Left ventricle myocardium inferior (tissue), 1 donor: Measurements from ENCODE around the gene DISP2. TPM values are rescaled to one million over a fixed set of nuclear protein-coding genes. Genes with fewer than 3 reads are reported as not detected.

Experiments
- DNase-seq: peaks from one replicate; pipeline ENCODE4 v3.0.0-alpha.2; 2020
- H3K27ac ChIP-seq: fragments of 200-600 bp; replicated peaks from 2 replicates; pipeline ENCODE4 v1.8.0; 2021
- H3K27me3 ChIP-seq: fragments of 200-600 bp; 2 replicates; pipeline ENCODE4 v1.8.0; 2021; ENCODE audit warnings: low read depth
- H3K36me3 ChIP-seq: fragments of 200-600 bp; 2 replicates; pipeline ENCODE4 v1.8.0; 2021
- H3K4me1 ChIP-seq: fragments of 200-600 bp; 2 replicates; pipeline ENCODE4 v1.8.0; 2021
- H3K4me3 ChIP-seq: fragments of 200-600 bp; 2 replicates; pipeline ENCODE4 v1.8.0; 2021; ENCODE audit warnings: mild to moderate bottlenecking, moderate library complexity
- H3K9me3 ChIP-seq: fragments of 200-600 bp; replicated peaks from 2 replicates; pipeline ENCODE4 v1.8.0; 2021
- CTCF ChIP-seq: fragments of 200-600 bp; IDR thresholded peaks from 2 replicates; pipeline ENCODE4 v1.8.0; 2021; ENCODE audit warnings: antibody characterized with exemption, mild to moderate bottlenecking, borderline replicate concordance
- intact Hi-C: fragments of 100-400 bp; cut with micrococcal nuclease; formaldehyde crosslinking; loops from one replicate; pipeline ENCODE4 v1.11.0; 2022
- long read RNA-seq: library from polyadenylated mRNA; unstranded; transcript quantifications from one replicate; pipeline ENCODE4 v2.0.0, GENCODE V29; 2021
- total RNA-seq: library from RNA; stranded (reverse); fragmentation: NEBNext Ultra II Directional; extraction: Animal tissue kit (Norgen Biotek cat#: 25700); gene quantifications from one replicate; pipeline ENCODE4 v1.2.1, GENCODE V29; 2021
- donor health status: DM: no; HTN: yes; CAD: no; lungs with severe emphysema.

DISP2 gene, protein sequence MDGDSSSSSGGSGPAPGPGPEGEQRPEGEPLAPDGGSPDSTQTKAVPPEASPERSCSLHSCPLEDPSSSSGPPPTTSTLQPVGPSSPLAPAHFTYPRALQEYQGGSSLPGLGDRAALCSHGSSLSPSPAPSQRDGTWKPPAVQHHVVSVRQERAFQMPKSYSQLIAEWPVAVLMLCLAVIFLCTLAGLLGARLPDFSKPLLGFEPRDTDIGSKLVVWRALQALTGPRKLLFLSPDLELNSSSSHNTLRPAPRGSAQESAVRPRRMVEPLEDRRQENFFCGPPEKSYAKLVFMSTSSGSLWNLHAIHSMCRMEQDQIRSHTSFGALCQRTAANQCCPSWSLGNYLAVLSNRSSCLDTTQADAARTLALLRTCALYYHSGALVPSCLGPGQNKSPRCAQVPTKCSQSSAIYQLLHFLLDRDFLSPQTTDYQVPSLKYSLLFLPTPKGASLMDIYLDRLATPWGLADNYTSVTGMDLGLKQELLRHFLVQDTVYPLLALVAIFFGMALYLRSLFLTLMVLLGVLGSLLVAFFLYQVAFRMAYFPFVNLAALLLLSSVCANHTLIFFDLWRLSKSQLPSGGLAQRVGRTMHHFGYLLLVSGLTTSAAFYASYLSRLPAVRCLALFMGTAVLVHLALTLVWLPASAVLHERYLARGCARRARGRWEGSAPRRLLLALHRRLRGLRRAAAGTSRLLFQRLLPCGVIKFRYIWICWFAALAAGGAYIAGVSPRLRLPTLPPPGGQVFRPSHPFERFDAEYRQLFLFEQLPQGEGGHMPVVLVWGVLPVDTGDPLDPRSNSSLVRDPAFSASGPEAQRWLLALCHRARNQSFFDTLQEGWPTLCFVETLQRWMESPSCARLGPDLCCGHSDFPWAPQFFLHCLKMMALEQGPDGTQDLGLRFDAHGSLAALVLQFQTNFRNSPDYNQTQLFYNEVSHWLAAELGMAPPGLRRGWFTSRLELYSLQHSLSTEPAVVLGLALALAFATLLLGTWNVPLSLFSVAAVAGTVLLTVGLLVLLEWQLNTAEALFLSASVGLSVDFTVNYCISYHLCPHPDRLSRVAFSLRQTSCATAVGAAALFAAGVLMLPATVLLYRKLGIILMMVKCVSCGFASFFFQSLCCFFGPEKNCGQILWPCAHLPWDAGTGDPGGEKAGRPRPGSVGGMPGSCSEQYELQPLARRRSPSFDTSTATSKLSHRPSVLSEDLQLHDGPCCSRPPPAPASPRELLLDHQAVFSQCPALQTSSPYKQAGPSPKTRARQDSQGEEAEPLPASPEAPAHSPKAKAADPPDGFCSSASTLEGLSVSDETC (N-terminal part only)
- total RNA-seq: 3.0 TPM
- long read RNA-seq, full-length matches to known transcripts: 2 of 5 reads
- long read RNA-seq, partial matches to known transcripts: 1 of 5 reads
- long read RNA-seq, other reads (novel, unspliced or antisense): 2 of 5 reads

DNA sequence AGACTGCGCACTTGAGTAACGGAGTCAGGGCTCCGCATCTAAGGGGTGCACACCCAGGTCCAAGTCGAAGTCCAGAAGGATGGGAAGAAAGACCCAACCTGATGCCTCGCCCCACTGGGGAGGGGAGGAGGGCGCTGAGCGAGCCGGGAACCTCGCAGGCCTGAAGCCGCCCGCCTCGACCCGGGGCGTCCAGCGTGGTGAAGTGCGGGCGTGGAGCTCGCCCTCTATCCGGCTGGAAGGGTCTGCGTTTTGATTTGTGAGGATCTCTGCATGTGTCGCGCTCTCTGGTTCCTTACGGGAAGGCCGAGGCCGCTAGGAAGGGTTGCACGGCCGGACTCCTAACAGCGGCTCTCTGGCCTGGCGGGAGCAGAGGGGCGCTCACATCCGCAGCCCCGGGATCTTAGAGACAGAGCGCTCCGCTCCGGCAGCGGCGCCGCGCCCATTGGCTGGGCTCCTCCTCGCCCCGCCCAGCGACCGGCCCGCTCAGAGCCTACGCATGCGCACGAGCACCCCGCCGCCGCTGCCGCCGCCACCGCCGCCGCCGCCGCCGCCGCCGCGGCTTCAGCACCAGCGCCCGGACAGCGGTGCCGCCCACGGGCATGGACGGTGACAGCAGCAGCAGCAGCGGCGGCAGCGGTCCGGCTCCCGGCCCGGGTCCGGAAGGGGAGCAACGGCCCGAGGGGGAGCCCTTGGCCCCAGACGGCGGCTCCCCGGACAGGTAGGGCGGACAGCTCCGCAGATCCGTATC is at the start of gene DISP2:
Gene DISP2, plus strand, starts transcription at position 497 of the 748 bp plus-strand sequence. Its CDS starts 103 bp downstream, at position 600.
- Histone ChIP-seq H3K36me3 (no peaks in the 10 kb centered on the region), H3K27me3 (no peaks in the 10 kb centered on the region), H3K9me3 (no peaks in the 10 kb centered on the region), H3K27ac (peak within 1 kb of the TSS; percentile 60), H3K4me1 (peaks cover 32% of the 10 kb centered on the region), H3K4me3 (peak within 1 kb of the TSS; percentile 76)
- TF ChIP-seq CTCF: no peak
- peak; percentile 88 for DNase-seq
- intact Hi-C loops: no loop called here

DNA sequence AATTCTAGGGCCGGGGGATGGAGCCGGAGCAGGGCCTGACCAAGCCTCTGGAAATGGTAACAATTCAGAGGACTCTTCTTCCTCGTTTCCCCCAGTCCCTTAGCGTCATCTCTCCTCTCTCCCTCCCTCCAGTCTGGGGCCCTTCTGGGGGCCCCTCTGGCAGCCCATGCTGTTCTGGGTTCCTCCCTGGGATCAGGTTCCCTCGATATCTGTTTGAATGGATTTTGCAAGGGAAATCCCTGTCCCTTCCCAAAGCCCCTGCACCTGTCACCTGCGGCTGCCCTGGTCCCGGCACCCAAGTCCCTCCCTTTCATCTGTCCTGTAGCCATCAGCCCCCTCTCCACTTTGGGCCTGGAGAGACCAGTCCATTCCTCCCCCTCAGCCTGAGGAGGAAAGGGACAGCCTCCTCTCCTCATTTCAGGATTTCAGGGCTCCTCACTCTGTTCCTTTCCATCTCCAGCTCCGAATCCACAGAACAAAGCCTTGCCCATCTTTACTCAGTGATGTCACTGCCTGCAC is 48.6 kb upstream of the DISP2 start:
- no peaks in the 10 kb centered on the region for H3K36me3 ChIP-seq
- no peak for DNase-seq
- no peak for TF ChIP-seq CTCF
- no peaks in the 10 kb centered on the region for H3K9me3 ChIP-seq
- H3K4me1 ChIP-seq: peaks cover 20% of the 10 kb centered on the region
- peaks cover 8% of the 10 kb centered on the region for H3K27me3 ChIP-seq
- no peak overlapping the region for H3K27ac ChIP-seq
- H3K4me3 ChIP-seq: no peak overlapping the region
- intact Hi-C loops: no loop called here

DNA sequence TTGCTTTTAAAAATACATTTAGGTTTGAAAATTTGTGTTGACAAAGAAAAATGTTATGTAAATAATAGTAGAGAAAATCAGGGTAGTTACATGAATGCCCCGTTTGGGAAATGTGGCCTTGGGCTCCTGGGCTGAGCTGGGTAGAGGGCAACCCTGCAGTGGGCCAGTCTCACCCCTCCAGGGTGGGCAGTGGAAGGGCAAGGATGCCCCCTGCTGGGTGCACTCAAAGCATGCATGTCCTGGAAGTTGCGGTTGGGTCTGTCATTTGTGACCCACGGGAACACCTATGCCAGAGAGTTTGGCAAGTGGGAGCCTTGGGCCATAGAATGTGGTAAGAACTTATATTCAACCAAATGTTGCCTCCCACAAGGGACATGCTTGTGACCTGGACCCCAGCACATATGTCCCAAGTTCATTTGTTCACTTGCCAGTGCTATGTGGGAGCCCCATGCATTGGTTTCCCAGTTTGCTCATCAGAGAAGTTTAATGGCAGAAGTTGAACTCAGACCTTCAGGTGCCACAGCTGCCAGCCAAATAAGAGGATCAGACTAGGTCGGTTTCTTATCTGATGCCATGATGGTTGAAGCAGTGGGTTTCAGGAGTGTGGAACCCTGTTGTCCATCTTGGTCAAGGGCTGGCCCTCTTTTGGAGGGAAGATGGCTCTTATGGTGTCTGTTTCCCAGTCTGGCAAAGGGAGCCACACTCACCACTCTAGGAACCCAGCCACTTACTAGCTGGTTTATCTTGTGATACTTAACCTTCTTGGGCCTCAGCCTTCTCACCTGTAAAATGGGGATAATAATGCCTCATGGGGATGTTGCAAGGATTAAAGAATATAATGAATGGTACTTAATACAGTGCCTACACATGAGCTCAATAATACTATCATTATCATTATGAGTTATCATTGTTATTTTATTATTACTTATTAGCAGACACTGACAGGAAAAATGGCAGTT is 47.7 kb upstream of the DISP2 start:
- no peak overlapping the region for H3K4me3 ChIP-seq
- H3K4me1 ChIP-seq: peaks cover 20% of the 10 kb centered on the region
- no peak overlapping the region for H3K27ac ChIP-seq
- H3K36me3 ChIP-seq: no peaks in the 10 kb centered on the region
- intact Hi-C loops: no loop called here
- H3K9me3 ChIP-seq: no peaks in the 10 kb centered on the region
- peaks cover 8% of the 10 kb centered on the region for H3K27me3 ChIP-seq
- peak; percentile 62 for DNase-seq
- peak; percentile 81 for TF ChIP-seq CTCF

DNA sequence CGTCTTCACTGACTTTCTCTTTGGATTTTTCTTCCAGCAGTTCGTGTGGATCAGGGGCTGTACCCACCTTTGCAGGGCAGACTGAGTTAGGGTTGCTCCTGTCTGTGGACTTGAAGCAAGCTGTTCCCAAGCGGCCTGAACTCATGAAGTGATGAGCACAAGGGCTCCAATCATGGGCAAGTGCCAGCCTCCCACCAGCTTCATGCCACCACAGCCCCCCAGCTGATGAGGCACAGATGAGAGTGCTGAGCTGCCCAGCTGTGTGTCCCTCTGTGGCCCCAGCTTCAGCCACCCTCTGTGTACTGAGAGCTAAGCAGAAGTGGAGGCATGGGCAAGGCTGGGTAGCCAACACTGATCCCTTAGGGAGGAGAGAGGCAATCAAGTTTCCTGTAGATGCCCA is 47.0 kb upstream of the DISP2 start:
- H3K9me3 ChIP-seq: no peaks in the 10 kb centered on the region
- H3K4me3 ChIP-seq: no peak overlapping the region
- intact Hi-C loops: no loop called here
- H3K4me1 ChIP-seq: peaks cover 20% of the 10 kb centered on the region
- no peak for DNase-seq
- H3K36me3 ChIP-seq: no peaks in the 10 kb centered on the region
- no peak for TF ChIP-seq CTCF
- no peak overlapping the region for H3K27ac ChIP-seq
- H3K27me3 ChIP-seq: peaks cover 8% of the 10 kb centered on the region
